DLD1 (cell line): ENCODE results near the gene RAB3GAP1.

Source experiments
- in situ Hi-C: cut with HindIII; loops from 2 replicates; pipeline ENCODE4 v1.10.0; 2017; ENCODE audit warnings: low sequenced_read_pairs

The RAB3GAP1 gene

DNA sequence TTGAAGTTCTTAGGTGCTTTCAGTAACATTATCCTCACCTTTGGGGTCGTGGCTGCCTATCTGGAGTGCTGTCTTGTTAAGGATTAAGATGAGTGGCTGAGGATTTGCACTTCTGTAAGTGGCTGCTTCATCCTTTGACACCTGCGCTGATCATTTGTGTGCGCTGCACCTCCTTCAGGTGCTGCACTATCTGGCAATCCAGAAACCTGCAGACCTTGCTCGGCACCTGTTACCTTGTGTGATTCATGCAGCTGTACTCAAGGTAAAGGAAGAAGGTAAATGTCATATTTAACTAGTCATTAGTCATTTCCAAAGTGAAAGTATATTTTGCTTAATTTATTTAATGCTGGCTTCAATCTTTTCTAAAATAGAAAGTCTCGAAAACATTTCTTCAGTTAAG, 110.3 kb downstream of the RAB3GAP1 start:
- in situ Hi-C loops: no loop called here

DNA sequence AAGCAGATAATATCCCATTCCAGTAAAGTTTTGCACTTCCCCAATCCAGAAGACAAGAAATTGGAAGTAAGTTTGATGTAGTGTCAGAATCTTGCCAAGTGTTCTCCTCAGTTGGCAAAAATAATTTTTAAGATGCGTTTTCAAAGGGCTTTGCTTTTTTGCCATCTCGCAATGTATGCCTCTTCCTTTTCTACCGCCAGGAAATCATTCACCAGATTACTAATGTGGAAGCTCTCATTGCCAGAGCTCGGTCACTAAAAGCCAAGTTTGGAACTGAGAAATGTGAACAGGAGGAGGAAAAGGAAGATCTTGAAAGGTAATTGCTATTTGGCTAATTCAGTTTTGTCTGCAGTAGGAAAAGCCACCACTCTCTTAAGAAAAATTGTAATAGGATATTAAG, 110.7 kb downstream of the RAB3GAP1 start:
- in situ Hi-C loops: no loop called here

- in situ Hi-C loops: no loop called here
These were observed 111.2 kb downstream of the RAB3GAP1 start for GRCh38 chr2:135163306-135163705.

DNA sequence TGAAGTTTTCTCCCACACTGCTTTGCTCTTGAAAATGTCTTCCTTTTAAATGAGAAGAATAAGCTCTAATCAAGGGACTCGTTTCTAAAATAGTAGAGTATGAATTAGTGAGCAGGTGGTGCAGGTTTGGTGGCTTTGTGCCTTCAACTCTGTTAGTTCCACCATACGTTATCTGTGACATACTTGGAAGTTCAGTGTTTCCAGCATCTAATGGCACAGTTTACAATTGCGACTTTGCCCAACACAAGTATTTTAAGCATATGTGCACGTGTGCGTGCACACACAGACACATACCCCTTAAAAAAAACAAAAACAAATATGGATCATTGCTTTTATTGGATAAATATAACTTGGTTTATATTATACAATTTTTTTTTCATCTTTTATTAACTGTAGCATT, 111.8 kb downstream of the RAB3GAP1 start:
- in situ Hi-C loops: no loop called here

DNA sequence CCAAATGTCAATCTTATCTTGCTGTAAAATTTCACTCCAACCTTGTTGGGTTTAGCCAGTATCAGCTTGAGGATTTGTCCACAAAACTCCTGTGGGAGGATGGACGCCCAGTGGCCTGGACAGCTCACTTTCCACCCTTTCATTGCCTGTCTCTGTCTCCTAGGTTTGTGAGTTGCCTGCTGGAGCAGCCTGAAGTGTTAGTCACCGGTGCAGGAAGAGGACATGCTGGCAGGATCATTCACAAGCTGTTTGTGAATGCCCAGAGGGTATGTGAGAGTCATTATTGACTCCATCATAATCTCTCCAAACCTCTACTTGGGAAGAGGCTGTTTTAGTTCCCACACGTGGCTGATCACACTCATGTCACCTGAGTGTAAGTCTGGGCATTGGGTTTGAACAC, 112.3 kb downstream of the RAB3GAP1 start:
- in situ Hi-C loops: no loop called here

DNA sequence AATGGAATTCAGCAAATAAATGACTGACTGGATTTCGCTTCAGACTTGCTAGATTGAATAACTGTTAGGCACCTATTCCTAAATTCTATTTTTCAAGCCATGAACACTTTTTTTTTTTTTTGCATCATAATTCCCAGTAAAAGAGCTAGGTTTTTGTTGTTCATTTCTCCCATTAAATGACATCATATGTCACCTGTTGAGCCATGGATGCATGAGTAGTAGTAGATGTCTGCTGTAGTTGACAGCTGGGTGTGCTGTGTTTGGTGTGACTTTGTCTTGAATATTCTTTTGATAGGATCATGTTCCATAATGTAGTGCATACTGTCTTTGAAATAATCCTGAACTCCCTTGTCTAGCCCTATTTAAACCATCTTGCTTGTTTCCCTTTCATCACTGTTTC, 115.2 kb downstream of the RAB3GAP1 start:
- in situ Hi-C loops: no loop called here

- in situ Hi-C loops: no loop called here
These were observed 116.2 kb downstream of the RAB3GAP1 start for GRCh38 chr2:135168204-135168856.

DNA sequence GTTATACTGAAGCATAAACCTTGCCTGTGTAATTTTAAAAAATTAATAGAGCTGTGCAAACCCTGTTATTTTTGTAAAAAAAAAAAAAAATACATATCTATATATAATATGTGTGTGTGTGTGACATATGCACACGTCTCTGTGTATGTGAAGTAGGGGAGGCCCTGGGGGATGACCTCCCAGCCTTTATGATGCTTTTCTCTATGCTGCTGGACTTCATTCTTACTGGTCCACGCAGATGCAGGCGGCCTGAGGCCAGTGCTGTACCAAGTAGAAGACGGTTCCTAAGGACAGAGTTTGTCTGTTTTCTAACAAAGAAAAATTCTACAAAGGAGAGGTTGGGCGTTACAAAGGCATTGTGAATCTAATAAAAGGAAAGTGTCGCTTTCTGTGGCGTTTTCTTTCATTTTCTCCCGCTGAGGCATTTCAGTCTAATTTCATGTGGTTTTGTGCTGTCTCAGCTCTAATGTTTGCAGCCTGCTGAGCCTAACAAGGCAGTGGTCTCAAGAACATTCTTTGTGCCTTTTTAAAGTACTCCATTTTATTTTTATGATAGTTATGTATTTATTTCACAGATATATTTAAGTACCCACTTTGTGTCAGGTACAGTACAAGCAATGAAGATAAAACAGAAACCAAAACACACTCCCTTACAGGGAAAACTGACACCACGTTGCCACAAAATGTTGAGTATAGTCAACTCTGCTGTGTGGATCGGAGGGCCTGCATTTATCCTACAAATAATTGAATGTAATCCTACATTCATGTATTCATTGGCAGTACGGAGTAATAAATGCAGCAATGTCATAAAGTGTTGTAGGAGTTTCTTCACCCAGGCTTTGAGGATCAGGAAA, 118.0 kb downstream of the RAB3GAP1 start:
- in situ Hi-C loops: no loop called here

DNA sequence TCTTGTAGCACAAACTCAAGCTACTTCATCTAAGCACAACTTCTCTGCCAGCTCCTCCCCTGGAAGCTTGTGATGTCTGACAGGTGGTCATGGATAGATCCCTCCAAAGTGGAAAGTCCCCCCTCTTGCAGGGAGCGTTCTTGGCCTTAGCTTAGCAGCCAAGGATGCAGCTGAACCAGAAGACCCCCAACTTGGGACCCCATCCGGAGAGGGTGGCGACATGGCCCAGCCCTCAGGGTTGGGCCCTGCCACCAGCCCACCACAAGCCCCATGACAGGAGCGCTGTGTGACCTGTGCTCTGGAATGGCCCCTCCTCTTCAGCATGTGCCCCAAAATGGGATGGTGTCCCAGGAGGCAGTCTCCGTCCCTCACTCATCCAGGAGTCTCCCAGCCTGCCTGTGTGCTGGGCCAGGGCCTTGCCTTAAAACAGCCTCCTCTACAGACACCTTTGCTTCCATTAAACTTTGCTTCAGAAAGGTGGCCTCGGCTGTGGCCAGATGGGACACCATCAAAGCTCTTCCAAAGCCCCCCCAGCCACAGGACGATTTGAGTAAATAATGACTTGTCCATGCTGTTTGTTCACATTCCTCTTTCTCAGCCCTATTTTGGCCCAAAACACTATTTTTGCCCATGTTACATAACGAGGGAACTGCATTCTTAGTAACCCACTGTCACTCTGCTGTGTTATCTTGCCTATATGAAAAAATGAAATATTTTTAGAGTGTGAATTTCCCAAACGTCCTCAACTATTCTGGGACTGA, 122.1 kb downstream of the RAB3GAP1 start:
- in situ Hi-C loops: no loop called here

DNA sequence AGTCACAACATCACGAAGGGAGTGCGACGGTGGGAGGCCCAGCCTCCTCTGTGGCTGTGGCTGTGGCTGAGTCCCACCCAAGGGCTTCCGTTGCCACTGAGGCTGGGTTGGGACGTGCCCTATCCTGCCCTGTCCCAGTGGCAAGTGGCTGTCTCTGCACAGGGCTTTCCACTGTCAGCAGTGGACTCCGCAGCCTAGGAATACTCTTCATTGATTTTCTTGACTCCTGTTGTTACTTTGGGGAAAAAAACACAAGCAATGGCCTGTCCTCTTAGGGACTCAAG, 122.7 kb downstream of the RAB3GAP1 start:
- in situ Hi-C loops: no loop called here

- in situ Hi-C loops: no loop called here
These were observed 123.1 kb downstream of the RAB3GAP1 start for GRCh38 chr2:135175177-135175576.

DNA sequence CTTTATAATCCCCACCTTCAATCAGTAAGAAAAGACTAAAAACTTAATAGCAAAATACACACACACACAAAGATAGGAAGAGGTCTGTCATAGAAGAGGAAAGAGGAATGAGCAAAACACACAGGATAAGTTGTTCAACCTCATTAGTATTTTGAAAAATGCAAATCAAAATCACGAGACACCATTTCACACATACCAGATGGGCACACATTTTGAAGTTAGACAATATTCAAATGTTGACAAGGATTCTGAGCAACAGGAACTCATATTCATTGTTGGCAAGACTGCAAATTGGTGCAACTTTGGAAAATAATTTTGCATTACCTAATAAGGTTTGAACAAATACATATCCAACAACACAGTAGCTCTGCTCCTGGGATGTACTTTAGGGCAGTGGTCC, 127.6 kb downstream of the RAB3GAP1 start:
- in situ Hi-C loops: no loop called here

DNA sequence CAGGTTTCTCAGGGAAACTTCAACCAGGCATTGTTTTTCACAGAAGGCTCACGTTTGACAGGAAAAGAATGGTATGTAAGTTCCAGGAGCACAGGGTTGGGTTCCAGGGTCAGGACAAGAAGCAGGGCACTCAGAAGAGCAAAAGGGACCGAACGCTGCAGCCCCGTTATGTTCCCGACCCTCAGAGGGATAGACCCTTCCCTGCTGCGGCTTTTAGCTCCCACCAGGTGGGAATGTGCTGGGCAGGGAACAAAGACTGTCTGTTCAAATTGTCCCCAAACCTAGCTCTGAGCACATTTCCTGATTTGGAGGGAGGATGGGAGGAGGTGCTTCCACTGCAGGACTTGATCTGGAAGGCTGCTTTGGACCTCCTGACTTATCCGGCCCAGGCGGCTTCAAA, 130.1 kb downstream of the RAB3GAP1 start:
- in situ Hi-C loops: no loop called here

DNA sequence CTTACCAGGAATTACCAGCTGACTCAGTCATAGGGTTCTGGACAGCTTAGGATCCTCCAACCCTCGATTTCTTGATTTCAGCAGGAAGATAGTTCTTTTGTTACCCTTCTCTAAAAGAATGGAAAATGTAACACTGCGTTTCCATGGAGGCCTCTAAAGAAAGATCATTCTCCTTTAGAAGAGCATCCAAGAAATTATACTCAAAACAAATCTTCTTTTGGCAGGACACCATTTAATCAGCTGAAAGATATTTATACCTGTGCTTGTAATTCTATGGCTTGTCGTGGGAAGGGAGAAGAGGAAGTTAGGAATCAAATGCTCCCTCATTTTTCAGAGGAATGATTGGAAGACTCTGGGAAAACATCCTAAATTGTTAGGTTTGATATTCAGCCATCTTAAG, 130.5 kb downstream of the RAB3GAP1 start:
- in situ Hi-C loops: no loop called here

DNA sequence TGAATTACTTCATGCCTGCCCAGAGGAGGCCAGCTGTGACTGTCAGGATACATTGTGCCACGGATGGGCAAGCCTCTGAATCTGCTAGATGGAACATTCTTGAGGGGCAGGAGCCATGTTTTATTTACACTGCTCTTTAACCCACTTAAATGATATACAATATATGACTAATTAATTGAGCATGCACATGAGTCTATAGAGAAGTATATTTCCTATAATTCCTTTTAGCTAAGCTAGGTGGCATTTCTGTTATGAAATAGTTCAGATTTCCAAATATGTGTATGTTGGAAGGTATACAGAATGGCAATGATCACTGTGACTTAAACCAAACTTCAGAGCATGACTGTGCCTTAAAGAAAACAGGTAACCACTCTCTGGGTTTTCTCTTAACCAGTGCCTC, 131.7 kb downstream of the RAB3GAP1 start:
- in situ Hi-C loops: no loop called here

- in situ Hi-C loops: no loop called here
These were observed 134.0 kb downstream of the RAB3GAP1 start for GRCh38 chr2:135186054-135186453.

GRCh38 chr2:135187270-135187669, 135.2 kb downstream of the RAB3GAP1 start:
- in situ Hi-C loops: no loop called here

DNA sequence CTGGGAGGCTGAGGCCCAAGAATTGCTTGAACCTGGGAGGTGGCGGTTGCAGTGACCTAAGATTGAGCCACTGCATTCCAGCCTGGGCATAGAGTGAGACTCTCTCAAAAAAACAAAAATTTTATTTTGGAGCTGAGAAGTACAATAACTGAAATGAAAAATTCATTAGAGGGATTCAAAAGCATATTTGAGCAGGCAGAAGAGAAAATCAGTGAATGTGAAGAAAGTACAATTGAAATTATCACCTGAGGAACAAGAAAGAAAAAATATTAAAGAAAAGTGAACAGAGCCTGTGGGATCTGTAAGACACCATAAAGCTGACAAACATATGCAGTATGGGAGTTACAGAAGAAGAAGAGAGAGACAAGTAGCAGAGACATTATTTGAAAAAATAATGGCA, 137.1 kb downstream of the RAB3GAP1 start:
- in situ Hi-C loops: no loop called here

- in situ Hi-C loops: no loop called here
These were observed 138.7 kb downstream of the RAB3GAP1 start for GRCh38 chr2:135190799-135191198.

- in situ Hi-C loops: no loop called here
These were observed 146.4 kb downstream of the RAB3GAP1 start for GRCh38 chr2:135198481-135198880.

GRCh38 chr2:135202751-135203150, 150.7 kb downstream of the RAB3GAP1 start:
- in situ Hi-C loops: no loop called here

DNA sequence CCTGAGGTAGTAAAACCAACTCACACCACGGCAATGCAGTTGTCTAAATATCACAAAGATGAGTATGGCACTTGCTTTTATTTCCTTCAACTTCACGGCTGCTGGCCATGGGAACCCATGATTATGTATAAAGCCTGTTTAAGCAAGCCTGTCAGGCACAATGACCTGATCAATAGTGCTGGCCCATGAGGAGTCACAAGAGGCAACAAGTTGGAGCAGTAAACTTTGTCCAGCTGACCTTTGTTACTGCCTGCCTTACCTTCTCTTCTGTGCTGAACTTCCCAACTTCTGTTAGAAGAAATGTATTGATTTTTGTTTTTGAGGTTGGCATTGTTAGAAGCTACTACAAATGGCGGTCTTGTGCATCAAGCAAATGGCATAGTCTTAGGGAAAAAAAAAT, 151.9 kb downstream of the RAB3GAP1 start:
- in situ Hi-C loops: no loop called here
